ENCODE measurements around the gene MRPS15. TPM values are rescaled to one million over a fixed set of nuclear protein-coding genes. Genes with fewer than 3 reads are reported as not detected.

The MRPS15 gene
- 44.5 and 88.0 TPM in 2 replicates for total RNA-seq

GRCh38 chr1:36463803-36464604 is at the start of gene MRPS15:
Gene MRPS15 (minus strand): TSS chr1:36464384. CDS start chr1:36464275, 109 bp downstream.

GRCh38 chr1:36482724-36483388 is 18.7 kb upstream of the MRPS15 start, which contains the start of gene CSF3R:
Gene CSF3R (minus strand): TSS chr1:36482913. CDS start chr1:36479496, 3,417 bp downstream.

GRCh38 chr1:36450270-36450918 is 13.8 kb downstream of the MRPS15 start, which contains the start of gene OSCP1:
Gene OSCP1 (minus strand): TSS chr1:36450451. CDS start chr1:36450369, 82 bp downstream.

Other genes with a start within 250 kb of the MRPS15 start
- 67.9 and 150 TPM in 2 replicates for gene THRAP3, start 239.9 kb downstream of the MRPS15 start, total RNA-seq
- 3.6 and 8.5 TPM in 2 replicates for gene SH3D21, start 158.0 kb downstream of the MRPS15 start, total RNA-seq
- 126 and 177 TPM in 2 replicates for gene EVA1B, start 140.7 kb downstream of the MRPS15 start, total RNA-seq
- 7.6 and 18.6 TPM in 2 replicates for gene STK40, start 78.5 kb downstream of the MRPS15 start, total RNA-seq
- gene LSM10, start 66.5 kb downstream of the MRPS15 start, total RNA-seq: 9.6 and 43.3 TPM in 2 replicates
- gene OSCP1, start 13.9 kb downstream of the MRPS15 start, total RNA-seq: 7.1 and 14.7 TPM in 2 replicates
- gene CSF3R, start 18.5 kb upstream of the MRPS15 start, total RNA-seq: under 0.01 TPM in 1 of 2 replicates, not detected in the other